K562 (cell line): ENCODE results near the gene LSM4. TPM values are rescaled to one million over a fixed set of nuclear protein-coding genes. Genes with fewer than 3 reads are reported as not detected.

ENCODE experiments used
- KLF16 ChIP-seq: IDR thresholded peaks from 2 replicates; pipeline ENCODE4 v1.6.1; 2016; ENCODE audit warnings: antibody characterized with exemption
- SIN3A ChIP-seq, 2 experiments: fragments of 150-350 bp in 1 of 2; IDR thresholded peaks; 2 replicates each; pipeline ENCODE4 v1.6.1; 2011 to 2016; ENCODE audit warnings: borderline replicate concordance in 2 of 2, low read depth in 2 of 2, low read length in 2 of 2, mild to moderate bottlenecking in 2 of 2, moderate library complexity in 2 of 2; ENCODE audit not compliant: control insufficient read depth in 1 of 2
- ZBED1 ChIP-seq: IDR thresholded peaks from 2 replicates; pipeline ENCODE4 v1.6.1; 2014
- polyA plus RNA-seq, 8 experiments: library from polyadenylated mRNA; depleted of rRNA in 4 of 8; stranded (reverse) in 5 of 8; unstranded in 3 of 8; fragments of >200 nt; fragmentation: Nextera tagmentation in 2 of 8; fragmentation: Illumina TruSeq in 1 of 8; extraction: Ambion mirVana in 2 of 8; extraction: Trizol in 1 of 8; gene quantifications; 2 replicates each; pipeline versions ENCODE4 v1.2.1 to v1.2.3, GENCODE V29; 2011 to 2014; ENCODE audit warnings: inconsistent platforms in 1 of 8, missing spikeins in 1 of 8
- total RNA-seq, 7 experiments: library from RNA; depleted of rRNA in 6 of 7; stranded (reverse); fragments of >200 nt in 6 of 7; fragmentation: Illumina TruSeq in 2 of 7; extraction: Trizol in 2 of 7; gene quantifications; 2 replicates each; pipeline versions ENCODE4 v1.2.1 to v1.2.3, GENCODE V29; 2011 to 2021; ENCODE audit warnings: low replicate concordance in 1 of 7
- TF ChIP-seq, protein P1 (sequence below): IDR thresholded peaks from 2 replicates; pipeline ENCODE4 v1.6.1; 2016; ENCODE audit warnings: missing genetic modification characterization, missing compliant biosample characterization
- TF ChIP-seq, protein P2 (sequence below): IDR thresholded peaks from 2 replicates; pipeline ENCODE4 v1.6.1; 2012; ENCODE audit warnings: low read depth, low read length, improper control_type of control experiment, borderline replicate concordance
- TF ChIP-seq, protein P3 (sequence below), 2 experiments: fragments of 450-650 bp; formaldehyde crosslinking in 1 of 2; IDR thresholded peaks; 2 replicates each; pipeline versions ENCODE4 v1.4.0 to v1.6.1; 2014 to 2020; ENCODE audit warnings: mild to moderate bottlenecking in 2 of 2, borderline replicate concordance in 1 of 2, low read depth in 1 of 2
- TF ChIP-seq, protein P4 (sequence below): sonication (generic); formaldehyde crosslinking; IDR thresholded peaks from 2 replicates; pipeline ENCODE4 v1.8.1; 2023; ENCODE audit warnings: missing genetic modification reagents, mild to moderate bottlenecking, borderline replicate concordance

The LSM4 gene
- total and polyA plus RNA-seq, 9 of the 15 experiments (the other 6 are each of a cell fraction or from before 2014, with no cell fraction given): 11.9 to 763 (median 202) TPM

DNA sequence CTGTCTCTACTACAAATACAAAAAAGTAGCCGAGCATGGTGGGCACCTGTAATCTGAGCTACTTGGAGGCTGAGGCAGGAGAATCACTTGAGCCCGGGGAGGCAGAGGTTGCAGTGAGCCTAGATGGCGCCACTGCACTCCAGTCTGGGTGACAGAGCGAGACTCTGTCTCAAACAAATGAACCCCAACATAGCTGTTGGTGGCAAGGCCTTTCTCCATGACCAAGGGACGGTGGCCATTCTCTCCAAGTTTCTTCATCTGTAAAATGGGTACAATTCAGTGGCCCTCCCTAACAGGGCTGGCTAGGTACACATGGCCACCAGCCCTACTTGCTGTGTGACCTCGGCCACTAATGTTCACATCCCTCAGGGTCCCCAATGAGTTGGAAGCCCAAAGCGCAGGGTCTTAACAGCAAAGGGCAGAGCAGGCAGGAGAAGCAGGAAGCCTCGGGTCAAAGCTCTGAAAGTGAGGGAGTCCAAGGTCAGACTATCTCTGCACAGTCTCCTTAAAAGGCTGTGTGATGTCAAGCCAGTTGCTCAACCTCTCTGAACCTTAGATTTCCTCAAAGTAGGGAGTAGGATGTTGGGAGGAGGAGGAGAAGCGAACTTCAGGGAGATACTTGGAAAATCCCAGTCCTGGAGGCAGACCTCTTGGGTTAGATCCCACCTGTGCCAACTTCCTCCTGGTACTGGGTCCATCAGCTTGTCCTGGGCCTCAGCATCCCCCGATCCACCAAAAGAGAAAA lies 44.2 kb downstream of the LSM4 start (continued):
- TF ChIP-seq, protein P1, sequence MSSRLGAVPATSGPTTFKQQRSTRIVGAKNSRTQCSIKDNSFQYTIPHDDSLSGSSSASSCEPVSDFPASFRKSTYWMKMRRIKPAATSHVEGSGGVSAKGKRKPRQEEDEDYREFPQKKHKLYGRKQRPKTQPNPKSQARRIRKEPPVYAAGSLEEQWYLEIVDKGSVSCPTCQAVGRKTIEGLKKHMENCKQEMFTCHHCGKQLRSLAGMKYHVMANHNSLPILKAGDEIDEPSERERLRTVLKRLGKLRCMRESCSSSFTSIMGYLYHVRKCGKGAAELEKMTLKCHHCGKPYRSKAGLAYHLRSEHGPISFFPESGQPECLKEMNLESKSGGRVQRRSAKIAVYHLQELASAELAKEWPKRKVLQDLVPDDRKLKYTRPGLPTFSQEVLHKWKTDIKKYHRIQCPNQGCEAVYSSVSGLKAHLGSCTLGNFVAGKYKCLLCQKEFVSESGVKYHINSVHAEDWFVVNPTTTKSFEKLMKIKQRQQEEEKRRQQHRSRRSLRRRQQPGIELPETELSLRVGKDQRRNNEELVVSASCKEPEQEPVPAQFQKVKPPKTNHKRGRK (tag): no peak
- TF ChIP-seq KLF16 (no peak), ZBED1 (no peak), SIN3A (IDR thresholded peaks at IDR 0.05; ENCODE audit: borderline replicate concordance in 2 of 2, control insufficient read depth in 1 of 2, low read depth in 2 of 2, low read length in 2 of 2) (0 out of 4 replicates have a peak, but pooled peaks of 1 of the 2 experiments have one; percentile 1)
- TF ChIP-seq, protein P2, sequence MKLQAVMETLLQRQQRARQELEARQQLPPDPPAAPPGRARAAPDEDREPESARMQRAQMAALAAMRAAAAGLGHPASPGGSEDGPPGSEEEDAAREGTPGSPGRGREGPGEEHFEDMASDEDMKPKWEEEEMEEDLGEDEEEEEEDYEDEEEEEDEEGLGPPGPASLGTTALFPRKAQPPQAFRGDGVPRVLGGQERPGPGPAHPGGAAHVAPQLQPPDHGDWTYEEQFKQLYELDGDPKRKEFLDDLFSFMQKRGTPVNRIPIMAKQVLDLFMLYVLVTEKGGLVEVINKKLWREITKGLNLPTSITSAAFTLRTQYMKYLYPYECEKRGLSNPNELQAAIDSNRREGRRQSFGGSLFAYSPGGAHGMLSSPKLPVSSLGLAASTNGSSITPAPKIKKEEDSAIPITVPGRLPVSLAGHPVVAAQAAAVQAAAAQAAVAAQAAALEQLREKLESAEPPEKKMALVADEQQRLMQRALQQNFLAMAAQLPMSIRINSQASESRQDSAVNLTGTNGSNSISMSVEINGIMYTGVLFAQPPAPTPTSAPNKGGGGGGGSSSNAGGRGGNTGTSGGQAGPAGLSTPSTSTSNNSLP: no peak
- TF ChIP-seq, protein P3, sequence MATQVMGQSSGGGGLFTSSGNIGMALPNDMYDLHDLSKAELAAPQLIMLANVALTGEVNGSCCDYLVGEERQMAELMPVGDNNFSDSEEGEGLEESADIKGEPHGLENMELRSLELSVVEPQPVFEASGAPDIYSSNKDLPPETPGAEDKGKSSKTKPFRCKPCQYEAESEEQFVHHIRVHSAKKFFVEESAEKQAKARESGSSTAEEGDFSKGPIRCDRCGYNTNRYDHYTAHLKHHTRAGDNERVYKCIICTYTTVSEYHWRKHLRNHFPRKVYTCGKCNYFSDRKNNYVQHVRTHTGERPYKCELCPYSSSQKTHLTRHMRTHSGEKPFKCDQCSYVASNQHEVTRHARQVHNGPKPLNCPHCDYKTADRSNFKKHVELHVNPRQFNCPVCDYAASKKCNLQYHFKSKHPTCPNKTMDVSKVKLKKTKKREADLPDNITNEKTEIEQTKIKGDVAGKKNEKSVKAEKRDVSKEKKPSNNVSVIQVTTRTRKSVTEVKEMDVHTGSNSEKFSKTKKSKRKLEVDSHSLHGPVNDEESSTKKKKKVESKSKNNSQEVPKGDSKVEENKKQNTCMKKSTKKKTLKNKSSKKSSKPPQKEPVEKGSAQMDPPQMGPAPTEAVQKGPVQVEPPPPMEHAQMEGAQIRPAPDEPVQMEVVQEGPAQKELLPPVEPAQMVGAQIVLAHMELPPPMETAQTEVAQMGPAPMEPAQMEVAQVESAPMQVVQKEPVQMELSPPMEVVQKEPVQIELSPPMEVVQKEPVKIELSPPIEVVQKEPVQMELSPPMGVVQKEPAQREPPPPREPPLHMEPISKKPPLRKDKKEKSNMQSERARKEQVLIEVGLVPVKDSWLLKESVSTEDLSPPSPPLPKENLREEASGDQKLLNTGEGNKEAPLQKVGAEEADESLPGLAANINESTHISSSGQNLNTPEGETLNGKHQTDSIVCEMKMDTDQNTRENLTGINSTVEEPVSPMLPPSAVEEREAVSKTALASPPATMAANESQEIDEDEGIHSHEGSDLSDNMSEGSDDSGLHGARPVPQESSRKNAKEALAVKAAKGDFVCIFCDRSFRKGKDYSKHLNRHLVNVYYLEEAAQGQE (IDR thresholded peaks at IDR 0.05; ENCODE audit: borderline replicate concordance): 0 out of 2 replicates have a peak, but pooled peaks have one; percentile 6
- TF ChIP-seq, protein P3 (CRISPR knock-in tag; IDR thresholded peaks at IDR 0.05; ENCODE audit: low read depth): no peak
- TF ChIP-seq, protein P4, sequence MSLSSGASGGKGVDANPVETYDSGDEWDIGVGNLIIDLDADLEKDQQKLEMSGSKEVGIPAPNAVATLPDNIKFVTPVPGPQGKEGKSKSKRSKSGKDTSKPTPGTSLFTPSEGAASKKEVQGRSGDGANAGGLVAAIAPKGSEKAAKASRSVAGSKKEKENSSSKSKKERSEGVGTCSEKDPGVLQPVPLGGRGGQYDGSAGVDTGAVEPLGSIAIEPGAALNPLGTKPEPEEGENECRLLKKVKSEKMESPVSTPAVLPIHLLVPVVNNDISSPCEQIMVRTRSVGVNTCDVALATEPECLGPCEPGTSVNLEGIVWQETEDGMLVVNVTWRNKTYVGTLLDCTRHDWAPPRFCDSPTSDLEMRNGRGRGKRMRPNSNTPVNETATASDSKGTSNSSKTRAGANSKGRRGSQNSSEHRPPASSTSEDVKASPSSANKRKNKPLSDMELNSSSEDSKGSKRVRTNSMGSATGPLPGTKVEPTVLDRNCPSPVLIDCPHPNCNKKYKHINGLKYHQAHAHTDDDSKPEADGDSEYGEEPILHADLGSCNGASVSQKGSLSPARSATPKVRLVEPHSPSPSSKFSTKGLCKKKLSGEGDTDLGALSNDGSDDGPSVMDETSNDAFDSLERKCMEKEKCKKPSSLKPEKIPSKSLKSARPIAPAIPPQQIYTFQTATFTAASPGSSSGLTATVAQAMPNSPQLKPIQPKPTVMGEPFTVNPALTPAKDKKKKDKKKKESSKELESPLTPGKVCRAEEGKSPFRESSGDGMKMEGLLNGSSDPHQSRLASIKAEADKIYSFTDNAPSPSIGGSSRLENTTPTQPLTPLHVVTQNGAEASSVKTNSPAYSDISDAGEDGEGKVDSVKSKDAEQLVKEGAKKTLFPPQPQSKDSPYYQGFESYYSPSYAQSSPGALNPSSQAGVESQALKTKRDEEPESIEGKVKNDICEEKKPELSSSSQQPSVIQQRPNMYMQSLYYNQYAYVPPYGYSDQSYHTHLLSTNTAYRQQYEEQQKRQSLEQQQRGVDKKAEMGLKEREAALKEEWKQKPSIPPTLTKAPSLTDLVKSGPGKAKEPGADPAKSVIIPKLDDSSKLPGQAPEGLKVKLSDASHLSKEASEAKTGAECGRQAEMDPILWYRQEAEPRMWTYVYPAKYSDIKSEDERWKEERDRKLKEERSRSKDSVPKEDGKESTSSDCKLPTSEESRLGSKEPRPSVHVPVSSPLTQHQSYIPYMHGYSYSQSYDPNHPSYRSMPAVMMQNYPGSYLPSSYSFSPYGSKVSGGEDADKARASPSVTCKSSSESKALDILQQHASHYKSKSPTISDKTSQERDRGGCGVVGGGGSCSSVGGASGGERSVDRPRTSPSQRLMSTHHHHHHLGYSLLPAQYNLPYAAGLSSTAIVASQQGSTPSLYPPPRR: no peak
